Esophagus muscularis mucosa (tissue), 4 donors: ENCODE data around the gene WNT11. TPM values are rescaled to one million over a fixed set of nuclear protein-coding genes. Genes with fewer than 3 reads are reported as not detected.

Source experiments
- DNase-seq: peaks from one replicate; pipeline ENCODE4 v3.0.0-alpha.2; 2017; ENCODE audit errors: extremely low spot score
- H3K27ac ChIP-seq, 4 donors: fragments of 200-600 bp; sonication (generic); replicated peaks in 1 of 4; 1 replicate in 3 of 4; 2 replicates in 1 of 4; pipeline ENCODE4 v1.5.1; 2016 to 2019; ENCODE audit warnings: mild to moderate bottlenecking in 1 of 4
- H3K27me3 ChIP-seq, 4 donors: fragments of 200-600 bp; sonication (generic); one replicate each; pipeline versions ENCODE4 v1.5.1 to v1.6.0; 2016 to 2019
- H3K36me3 ChIP-seq, 4 donors: fragments of 200-600 bp; sonication (generic); one replicate each; pipeline ENCODE4 v1.5.1; 2016 to 2019
- H3K4me1 ChIP-seq, 4 donors: fragments of 200-600 bp; sonication (generic); one replicate each; pipeline ENCODE4 v1.5.1; 2016 to 2019
- H3K4me3 ChIP-seq, 4 donors: fragments of 200-600 bp; sonication (generic); 1 replicate in 2 of 4; 2 replicates in 2 of 4; pipeline ENCODE4 v1.5.1; 2016 to 2019; ENCODE audit warnings: mild to moderate bottlenecking in 4 of 4, moderate library complexity in 1 of 4
- H3K9me3 ChIP-seq, 4 donors: fragments of 200-600 bp; sonication (generic); 1 replicate in 3 of 4; 2 replicates in 1 of 4; pipeline ENCODE4 v1.5.1; 2016 to 2019
- CTCF ChIP-seq, 3 experiments: fragments of 200-600 bp in 2 of 3; fragments of 450-650 bp in 1 of 3; sonication (generic) in 2 of 3; IDR thresholded peaks; one replicate each; pipeline ENCODE4 v1.5.1; 2017 to 2019; ENCODE audit warnings: antibody characterized with exemption in 3 of 3, mild to moderate bottlenecking in 2 of 3, moderate library complexity in 1 of 3
- EP300 ChIP-seq: sonication (generic); formaldehyde crosslinking; IDR thresholded peaks from one replicate; pipeline ENCODE4 v1.6.1; 2017; ENCODE audit warnings: antibody characterized with exemption
- POLR2A ChIP-seq: fragments of 450-650 bp; IDR thresholded peaks from one replicate; pipeline ENCODE4 v1.6.1; 2017; ENCODE audit warnings: antibody characterized with exemption, moderate library complexity, mild to moderate bottlenecking, low read depth
- POLR2AphosphoS5 ChIP-seq, 2 donors: sonication (generic); formaldehyde crosslinking; IDR thresholded peaks; one replicate each; pipeline ENCODE4 v1.6.1; 2017; ENCODE audit warnings: antibody characterized with exemption in 2 of 2
- WGBS: methylation state at CpG from one replicate; pipeline ENCODE4 v1.1.5; 2018; 5-methylcytosine and 5-hydroxymethylcytosine counted together
- intact Hi-C: fragments of 100-400 bp; cut with DNase I; formaldehyde crosslinking; loops from one replicate; pipeline ENCODE4 v1.15.1; 2023
- total RNA-seq, 4 donors: library from RNA; depleted of rRNA; stranded (reverse); fragments of >200 nt; gene quantifications; one replicate each; pipeline versions ENCODE4 v1.1.0 to v1.2.1, GENCODE V29; 2016

The WNT11 gene
- total RNA-seq, 4 donors from 2014 or later, result 3.7 to 11.0 (median 7.7) TPM

GRCh38 chr11:76207642-76208401 is 1.5 kb upstream of the WNT11 start:
- DNase-seq, result no peak
- Histone ChIP-seq H3K9me3 (no peaks in the 10 kb centered on the region), H3K4me1 (peaks cover 39 to 60% (median 57%) of the 10 kb centered on the region in 4 donors), H3K36me3 (no peaks in the 10 kb centered on the region), H3K27me3 (peaks cover 0 to 40% (median 0%) of the 10 kb centered on the region in 4 donors), H3K27ac (peak overlapping the region in 1 of 4 donors; percentile 70), H3K4me3 (peak overlapping the region; percentile 62 to 68 (median 65))
- WGBS, result 1% methylated on average over 34 of the region's 55 CpGs
- no peak for TF ChIP-seq POLR2A
- TF ChIP-seq CTCF (IDR thresholded peaks at IDR 0.05), result peak; percentile 96 to 98 (median 98)
- TF ChIP-seq POLR2AphosphoS5 (IDR thresholded peaks at IDR 0.05), result peak in 1 of 2 donors; percentile 29
- intact Hi-C loops, result loop anchor here (1.0 to 10.0 kb wide), 2 partner anchors 110 to 237 kb away; partner anchors contain the start of gene EMSY

- Histone ChIP-seq H3K4me3 (peak overlapping the region; percentile 62 to 68 (median 65)), H3K36me3 (no peaks in the 10 kb centered on the region), H3K9me3 (no peaks in the 10 kb centered on the region), H3K4me1 (peaks cover 39 to 56% (median 54%) of the 10 kb centered on the region in 4 donors), H3K27ac (no peak overlapping the region), H3K27me3 (peaks cover 0 to 36% (median 0%) of the 10 kb centered on the region in 4 donors)
- intact Hi-C loops, result loop anchor here (10.0 kb wide), 1 partner anchor 239 kb away; the partner anchor contains the start of gene EMSY
- WGBS, result 10% methylated on average over 2 of the region's 18 CpGs
- DNase-seq, result no peak
- TF ChIP-seq POLR2AphosphoS5 (IDR thresholded peaks at IDR 0.05) (no peak), POLR2A (no peak), CTCF (IDR thresholded peaks at IDR 0.05) (no peak), EP300 (no peak)
Observed at GRCh38 chr11:76206077-76206326, 300 bp downstream of the WNT11 start.

GRCh38 chr11:76205252-76206076 is 838 bp downstream of the WNT11 start:
- Histone ChIP-seq H3K27me3 (peaks cover 0 to 31% (median 0%) of the 10 kb centered on the region in 4 donors), H3K4me1 (peaks cover 36 to 50% (median 48%) of the 10 kb centered on the region in 4 donors), H3K27ac (no peak overlapping the region), H3K4me3 (peak overlapping the region; percentile 62 to 68 (median 65)), H3K9me3 (no peaks in the 10 kb centered on the region), H3K36me3 (no peaks in the 10 kb centered on the region)
- no peak for DNase-seq
- TF ChIP-seq CTCF (IDR thresholded peaks at IDR 0.05), result no peak
- TF ChIP-seq POLR2AphosphoS5 (IDR thresholded peaks at IDR 0.05), result no peak
- no peak for TF ChIP-seq EP300
- WGBS, result 71% methylated on average over 16 of the region's 23 CpGs
- intact Hi-C loops, result loop anchor here (10.0 kb wide), 1 partner anchor 239 kb away; the partner anchor contains the start of gene EMSY

GRCh38 chr11:76203937-76204336 is 2.4 kb downstream of the WNT11 start:
- 69% methylated on average over 5 of the region's 5 CpGs for WGBS
- no peak overlapping the region for H3K4me3 ChIP-seq
- H3K36me3 ChIP-seq, result no peaks in the 10 kb centered on the region
- peaks cover 25 to 35% (median 33%) of the 10 kb centered on the region in 4 donors for H3K4me1 ChIP-seq
- no peaks in the 10 kb centered on the region for H3K9me3 ChIP-seq
- TF ChIP-seq POLR2A (no peak), POLR2AphosphoS5 (IDR thresholded peaks at IDR 0.05) (no peak), CTCF (IDR thresholded peaks at IDR 0.05) (no peak), EP300 (no peak)
- DNase-seq, result no peak
- H3K27ac ChIP-seq, result no peak overlapping the region
- H3K27me3 ChIP-seq, result peaks cover 0 to 26% (median 0%) of the 10 kb centered on the region in 4 donors
- intact Hi-C loops, result loop anchor here (10.0 kb wide), 1 partner anchor 241 kb away; the partner anchor contains the start of gene EMSY
